GM18861 (cell line): ENCODE measurements around the gene RNU1-1.
"Not testable (repeated sequence)": the region's sequence is repeated elsewhere in the genome, so short reads cannot be mapped to it uniquely, and the experiment has no call there.

ENCODE experiments used
- ATAC-seq: cut with Tn5 transposase; IDR thresholded peaks from one replicate; pipeline ENCODE4 v1.9.1; 2021; ENCODE audit not compliant: unreplicated experiment

The RNU1-1 gene

GRCh38 chr1:16525769-16526168 is 11.7 kb upstream of the RNU1-1 start:
- not testable (repeated sequence) for ATAC-seq

- ATAC-seq: not testable (repeated sequence)
Measured at GRCh38 chr1:16521679-16522078, 7.6 kb upstream of the RNU1-1 start.

- no peak for ATAC-seq
Measured at GRCh38 chr1:16521288-16521583, 7.2 kb upstream of the RNU1-1 start.

- ATAC-seq: not testable (repeated sequence)
Measured at GRCh38 chr1:16520435-16521287, 6.6 kb upstream of the RNU1-1 start.

- ATAC-seq: not testable (repeated sequence)
Measured at GRCh38 chr1:16519255-16519951, 5.3 kb upstream of the RNU1-1 start.

GRCh38 chr1:16518913-16519254 is 4.8 kb upstream of the RNU1-1 start:
- not testable (repeated sequence) for ATAC-seq

GRCh38 chr1:16516694-16517410 is 2.8 kb upstream of the RNU1-1 start:
- not testable (repeated sequence) for ATAC-seq

GRCh38 chr1:16513412-16514106 is 526 bp downstream of the RNU1-1 start:
- peak; percentile 90 for ATAC-seq

- ATAC-seq: not testable (repeated sequence)
Measured at GRCh38 chr1:16512624-16513411, 1.3 kb downstream of the RNU1-1 start.

- not testable (repeated sequence) for ATAC-seq
Measured at GRCh38 chr1:16511926-16512325, 2.2 kb downstream of the RNU1-1 start.

GRCh38 chr1:16508861-16509445 is 5.1 kb downstream of the RNU1-1 start:
- ATAC-seq: not testable (repeated sequence)

GRCh38 chr1:16506364-16507136 is 7.5 kb downstream of the RNU1-1 start:
- ATAC-seq: not testable (repeated sequence)

GRCh38 chr1:16505870-16506269 is 8.2 kb downstream of the RNU1-1 start:
- ATAC-seq: not testable (repeated sequence)

- no peak for ATAC-seq
Measured at GRCh38 chr1:16503494-16503893, 10.6 kb downstream of the RNU1-1 start.

- ATAC-seq: not testable (repeated sequence)
Measured at GRCh38 chr1:16501446-16501845, 12.6 kb downstream of the RNU1-1 start.

- ATAC-seq: not testable (repeated sequence)
Measured at GRCh38 chr1:16500975-16501374, 13.1 kb downstream of the RNU1-1 start.

GRCh38 chr1:16500466-16500865 is 13.6 kb downstream of the RNU1-1 start:
- ATAC-seq: not testable (repeated sequence)

GRCh38 chr1:16498573-16499413 is 15.3 kb downstream of the RNU1-1 start:
- peak; percentile 69 for ATAC-seq
